ENCODE measurements around the gene HSPA13.
"Not testable (repeated sequence)": the region's sequence is repeated elsewhere in the genome, so short reads cannot be mapped to it uniquely, and the experiment has no call there.

Gene HSPA13

DNA sequence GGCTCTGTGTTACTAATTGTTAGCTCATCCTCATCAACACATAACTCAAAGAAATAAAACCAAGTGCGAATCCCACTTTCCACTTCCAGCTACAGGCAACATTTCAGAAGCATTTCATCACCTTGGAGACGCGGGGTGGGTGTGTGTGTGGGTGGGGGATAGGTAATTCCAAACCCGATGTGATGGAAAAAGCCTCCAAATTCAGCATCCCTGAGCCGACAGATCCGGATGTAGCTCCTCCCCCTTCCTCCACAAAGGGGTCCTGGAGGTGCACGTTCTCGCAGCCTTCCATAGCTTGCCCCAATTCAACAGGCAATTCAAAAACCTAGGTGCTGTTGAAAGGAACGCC lies 486 bp downstream of the HSPA13 start:
- no peaks in the 10 kb centered on the region for H3K27me3 ChIP-seq (ENCODE audit: control insufficient read depth in 1 of 2, insufficient read depth in 2 of 2, low read length in 2 of 2)
- H3K9ac ChIP-seq (ENCODE audit: low read length in 2 of 2), result peak overlapping the region; percentile 89 to 91
- H3K4me1 ChIP-seq (ENCODE audit: control insufficient read depth, insufficient read depth, low read length), result no peaks in the 10 kb centered on the region
- peak overlapping the region; percentile 62 for H3K27ac ChIP-seq (ENCODE audit: low read length)
- H3K9me3 ChIP-seq (ENCODE audit: control insufficient read depth in 2 of 2, low read length in 2 of 2), result no peaks in the 10 kb centered on the region
- peak overlapping the region; percentile 88 to 98 for H3K4me3 ChIP-seq (ENCODE audit: low read length in 2 of 2)
- H3K36me3 ChIP-seq (ENCODE audit: control insufficient read depth in 2 of 2, insufficient read depth in 2 of 2, low read length in 2 of 2), result peaks cover 7 to 9% of the 10 kb centered on the region in 2 donors

DNA sequence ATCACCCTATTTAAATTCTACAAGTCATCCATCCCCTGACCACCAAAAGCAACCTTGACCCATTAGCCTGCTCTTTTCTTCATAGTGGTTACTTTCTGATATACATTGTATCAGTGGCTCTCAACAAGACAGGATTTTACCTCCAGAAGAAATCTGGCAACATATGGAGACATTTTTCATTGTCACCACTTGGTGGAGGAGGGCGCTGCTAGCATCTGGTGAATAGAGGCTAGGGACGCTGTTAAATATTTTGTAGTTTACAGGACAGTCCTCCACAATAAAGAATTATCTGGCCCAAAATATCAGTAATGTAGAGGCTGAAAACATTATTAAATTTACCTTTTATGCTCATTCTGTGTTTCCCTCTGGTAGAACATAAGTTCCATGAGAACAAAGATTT lies 6.1 kb downstream of the HSPA13 start:
- H3K27me3 ChIP-seq (ENCODE audit: control insufficient read depth in 1 of 2, insufficient read depth in 2 of 2, low read length in 2 of 2), result no peaks in the 10 kb centered on the region
- H3K4me3 ChIP-seq (ENCODE audit: low read length in 2 of 2), result no peak overlapping the region
- no peak overlapping the region for H3K9ac ChIP-seq (ENCODE audit: low read length in 2 of 2)
- H3K27ac ChIP-seq (ENCODE audit: low read length), result no peak overlapping the region
- H3K4me1 ChIP-seq (ENCODE audit: control insufficient read depth, insufficient read depth, low read length), result no peaks in the 10 kb centered on the region
- H3K9me3 ChIP-seq (ENCODE audit: control insufficient read depth in 2 of 2, low read length in 2 of 2), result no peaks in the 10 kb centered on the region
- peaks cover 17 to 31% of the 10 kb centered on the region in 2 donors for H3K36me3 ChIP-seq (ENCODE audit: control insufficient read depth in 2 of 2, insufficient read depth in 2 of 2, low read length in 2 of 2)

DNA sequence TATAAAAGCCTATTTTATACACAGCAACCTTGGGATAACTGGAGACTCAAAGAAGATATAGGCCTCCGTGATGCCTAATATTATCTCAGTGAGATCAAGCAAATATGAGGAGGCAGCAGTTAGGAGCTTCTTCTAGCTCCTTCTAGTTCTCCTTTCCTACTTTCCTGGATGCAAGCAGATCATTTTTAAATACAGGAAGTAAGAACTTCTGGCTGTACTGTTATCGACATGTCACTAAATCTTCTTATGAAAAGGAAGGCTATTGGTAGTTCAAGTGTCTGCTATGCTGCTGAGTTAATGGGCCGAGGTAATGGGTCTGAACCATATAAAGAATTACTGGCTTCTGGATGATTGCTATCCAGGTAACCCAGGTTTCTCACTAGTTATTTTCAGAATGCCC lies 15.9 kb downstream of the HSPA13 start:
- Histone ChIP-seq H3K4me3 (ENCODE audit: low read length in 2 of 2) (no peak overlapping the region), H3K27me3 (ENCODE audit: control insufficient read depth in 1 of 2, insufficient read depth in 2 of 2, low read length in 2 of 2) (no peaks in the 10 kb centered on the region), H3K36me3 (ENCODE audit: control insufficient read depth in 2 of 2, insufficient read depth in 2 of 2, low read length in 2 of 2) (no peaks in the 10 kb centered on the region), H3K27ac (ENCODE audit: low read length) (no peak overlapping the region), H3K9me3 (ENCODE audit: control insufficient read depth in 2 of 2, low read length in 2 of 2) (no peaks in the 10 kb centered on the region), H3K9ac (ENCODE audit: low read length in 2 of 2) (no peak overlapping the region), H3K4me1 (ENCODE audit: control insufficient read depth, insufficient read depth, low read length) (no peaks in the 10 kb centered on the region)

DNA sequence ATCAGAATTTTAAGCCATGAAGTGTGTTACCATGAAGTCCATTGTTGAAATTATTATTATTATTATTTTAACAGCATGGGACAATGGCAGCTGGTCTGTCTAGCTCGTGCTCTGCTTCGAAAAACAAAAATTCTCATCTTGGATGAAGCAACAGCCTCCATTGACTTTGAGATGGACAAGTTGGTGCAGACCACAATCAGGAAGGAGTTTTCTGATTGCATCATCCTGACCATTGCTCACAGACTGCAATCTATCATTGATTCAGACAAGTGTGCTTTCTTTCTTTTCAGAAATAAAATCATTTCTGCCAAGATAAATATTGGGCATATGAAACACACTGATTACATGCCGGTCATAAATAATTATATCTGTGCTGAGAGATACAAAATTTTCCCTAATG lies 21.0 kb downstream of the HSPA13 start:
- Histone ChIP-seq H3K4me3 (ENCODE audit: low read length in 2 of 2) (no peak overlapping the region), H3K9ac (ENCODE audit: low read length in 2 of 2) (no peak overlapping the region), H3K9me3 (ENCODE audit: control insufficient read depth in 2 of 2, low read length in 2 of 2) (no peaks in the 10 kb centered on the region), H3K36me3 (ENCODE audit: control insufficient read depth in 2 of 2, insufficient read depth in 2 of 2, low read length in 2 of 2) (no peaks in the 10 kb centered on the region), H3K27ac (ENCODE audit: low read length) (no peak overlapping the region), H3K4me1 (ENCODE audit: control insufficient read depth, insufficient read depth, low read length) (no peaks in the 10 kb centered on the region), H3K27me3 (ENCODE audit: control insufficient read depth in 1 of 2, insufficient read depth in 2 of 2, low read length in 2 of 2) (no peaks in the 10 kb centered on the region)

DNA sequence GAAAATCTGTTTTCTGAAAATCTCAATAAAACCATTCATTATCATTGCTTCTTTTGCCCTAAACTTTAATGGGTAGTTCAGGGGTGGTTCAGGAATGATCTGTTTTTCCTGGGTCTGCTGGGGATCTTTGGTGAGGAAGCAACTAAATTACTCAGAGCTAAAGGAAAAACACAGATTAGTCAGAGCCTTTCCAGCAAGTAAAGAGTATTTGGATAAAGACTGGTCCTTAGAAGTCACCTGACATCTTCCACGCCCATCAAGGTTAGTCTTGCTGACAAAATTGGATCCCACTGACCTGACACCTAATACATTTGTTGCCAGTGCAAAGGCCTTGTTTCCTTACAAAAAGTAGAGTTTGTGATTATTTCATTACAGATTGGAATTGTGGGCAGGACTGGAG lies 24.2 kb downstream of the HSPA13 start:
- no peak overlapping the region for H3K9ac ChIP-seq (ENCODE audit: low read length in 2 of 2)
- no peak overlapping the region for H3K4me3 ChIP-seq (ENCODE audit: low read length in 2 of 2)
- no peaks in the 10 kb centered on the region for H3K27me3 ChIP-seq (ENCODE audit: control insufficient read depth in 1 of 2, insufficient read depth in 2 of 2, low read length in 2 of 2)
- no peak overlapping the region for H3K27ac ChIP-seq (ENCODE audit: low read length)
- no peaks in the 10 kb centered on the region for H3K36me3 ChIP-seq (ENCODE audit: control insufficient read depth in 2 of 2, insufficient read depth in 2 of 2, low read length in 2 of 2)
- no peaks in the 10 kb centered on the region for H3K4me1 ChIP-seq (ENCODE audit: control insufficient read depth, insufficient read depth, low read length)
- H3K9me3 ChIP-seq (ENCODE audit: control insufficient read depth in 2 of 2, low read length in 2 of 2), result no peaks in the 10 kb centered on the region

DNA sequence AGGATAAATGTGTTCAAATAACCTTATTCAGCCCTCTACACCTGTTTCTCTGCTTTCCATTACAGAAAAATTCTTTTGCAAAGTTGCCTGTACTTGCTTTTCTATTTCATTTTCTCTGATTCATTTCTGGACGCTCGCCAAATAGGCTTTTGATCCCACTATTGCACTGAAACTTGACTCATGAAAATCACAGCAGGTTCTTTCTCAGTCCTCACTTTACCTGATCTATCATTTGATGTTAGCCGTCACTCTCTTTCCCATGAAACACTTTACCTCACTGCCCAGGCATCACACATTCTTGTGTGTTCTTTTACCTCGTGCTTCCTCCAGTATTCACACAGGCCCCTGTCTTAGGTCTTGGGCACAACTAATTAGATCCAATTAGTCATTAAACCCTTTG lies 26.2 kb downstream of the HSPA13 start:
- Histone ChIP-seq H3K9me3 (ENCODE audit: control insufficient read depth in 2 of 2, low read length in 2 of 2) (no peaks in the 10 kb centered on the region), H3K36me3 (ENCODE audit: control insufficient read depth in 2 of 2, insufficient read depth in 2 of 2, low read length in 2 of 2) (no peaks in the 10 kb centered on the region), H3K4me1 (ENCODE audit: control insufficient read depth, insufficient read depth, low read length) (no peaks in the 10 kb centered on the region), H3K27me3 (ENCODE audit: control insufficient read depth in 1 of 2, insufficient read depth in 2 of 2, low read length in 2 of 2) (no peaks in the 10 kb centered on the region), H3K4me3 (ENCODE audit: low read length in 2 of 2) (no peak overlapping the region), H3K9ac (ENCODE audit: low read length in 2 of 2) (no peak overlapping the region), H3K27ac (ENCODE audit: low read length) (no peak overlapping the region)

DNA sequence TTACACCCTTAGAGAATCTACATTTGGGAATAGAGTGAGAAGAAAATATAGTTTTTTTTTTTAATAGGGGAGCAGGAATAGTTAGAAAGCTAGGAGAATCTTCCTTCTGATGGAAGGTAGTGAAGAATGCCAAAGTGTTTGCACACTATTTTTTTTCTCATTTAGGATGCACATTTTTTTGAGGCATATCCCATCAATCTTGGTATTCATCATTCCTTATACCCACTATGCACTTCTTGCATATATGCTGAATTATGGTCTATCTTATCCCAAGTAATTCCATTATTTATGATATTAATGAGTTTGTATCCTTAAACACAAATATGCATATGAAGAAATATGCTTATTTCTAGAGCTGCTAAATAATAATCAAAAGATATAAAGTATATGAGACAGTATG lies 28.4 kb downstream of the HSPA13 start:
- Histone ChIP-seq H3K4me3 (ENCODE audit: low read length in 2 of 2) (no peak overlapping the region), H3K9ac (ENCODE audit: low read length in 2 of 2) (no peak overlapping the region), H3K9me3 (ENCODE audit: control insufficient read depth in 2 of 2, low read length in 2 of 2) (no peaks in the 10 kb centered on the region), H3K27me3 (ENCODE audit: control insufficient read depth in 1 of 2, insufficient read depth in 2 of 2, low read length in 2 of 2) (no peaks in the 10 kb centered on the region), H3K36me3 (ENCODE audit: control insufficient read depth in 2 of 2, insufficient read depth in 2 of 2, low read length in 2 of 2) (no peaks in the 10 kb centered on the region), H3K27ac (ENCODE audit: low read length) (no peak overlapping the region), H3K4me1 (ENCODE audit: control insufficient read depth, insufficient read depth, low read length) (no peaks in the 10 kb centered on the region)

DNA sequence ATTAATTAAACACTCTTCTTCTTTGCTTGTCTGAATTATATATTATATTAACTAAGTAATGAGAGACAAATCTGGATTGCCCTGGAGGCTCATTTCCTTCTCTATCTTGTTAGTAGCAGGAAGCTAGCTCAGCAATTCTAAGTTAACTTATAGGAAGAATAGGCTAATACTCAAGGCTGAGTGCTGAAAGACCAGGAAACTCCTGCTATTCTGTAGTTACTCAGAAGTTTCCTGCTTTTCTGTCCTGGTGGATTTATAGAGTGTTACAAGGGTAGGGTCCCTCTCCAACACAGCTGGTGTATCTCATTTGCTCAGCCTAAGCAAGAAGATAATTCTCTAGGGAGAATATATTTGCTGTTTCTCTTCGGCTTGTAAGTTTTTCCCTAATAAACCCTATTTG lies 29.2 kb downstream of the HSPA13 start:
- Histone ChIP-seq H3K4me1 (ENCODE audit: control insufficient read depth, insufficient read depth, low read length) (no peaks in the 10 kb centered on the region), H3K27ac (ENCODE audit: low read length) (no peak overlapping the region), H3K36me3 (ENCODE audit: control insufficient read depth in 2 of 2, insufficient read depth in 2 of 2, low read length in 2 of 2) (no peaks in the 10 kb centered on the region), H3K4me3 (ENCODE audit: low read length in 2 of 2) (no peak overlapping the region), H3K9ac (ENCODE audit: low read length in 2 of 2) (no peak overlapping the region), H3K27me3 (ENCODE audit: control insufficient read depth in 1 of 2, insufficient read depth in 2 of 2, low read length in 2 of 2) (no peaks in the 10 kb centered on the region), H3K9me3 (ENCODE audit: control insufficient read depth in 2 of 2, low read length in 2 of 2) (no peaks in the 10 kb centered on the region)

DNA sequence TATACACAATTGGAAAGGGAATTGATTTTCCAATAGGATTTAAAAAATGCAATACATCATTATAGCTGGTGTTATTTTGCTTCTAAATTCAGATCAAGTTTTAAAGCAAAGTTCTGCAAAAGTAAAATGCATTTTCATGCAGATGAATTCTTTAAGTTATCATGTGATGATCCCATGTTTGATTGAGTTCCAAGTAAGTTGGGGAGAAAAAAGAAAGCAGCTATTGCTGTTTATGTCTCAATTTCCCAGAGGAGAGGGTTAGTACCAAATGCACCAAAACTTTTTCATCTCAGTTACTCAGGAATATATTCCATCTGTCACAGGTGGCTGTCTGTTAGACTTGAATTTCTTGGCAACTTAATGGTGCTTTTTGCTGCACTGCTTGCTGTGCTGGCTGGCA lies 29.7 kb downstream of the HSPA13 start:
- Histone ChIP-seq H3K27ac (ENCODE audit: low read length) (no peak overlapping the region), H3K9me3 (ENCODE audit: control insufficient read depth in 2 of 2, low read length in 2 of 2) (no peaks in the 10 kb centered on the region), H3K4me3 (ENCODE audit: low read length in 2 of 2) (no peak overlapping the region), H3K4me1 (ENCODE audit: control insufficient read depth, insufficient read depth, low read length) (no peaks in the 10 kb centered on the region), H3K9ac (ENCODE audit: low read length in 2 of 2) (no peak overlapping the region), H3K27me3 (ENCODE audit: control insufficient read depth in 1 of 2, insufficient read depth in 2 of 2, low read length in 2 of 2) (no peaks in the 10 kb centered on the region), H3K36me3 (ENCODE audit: control insufficient read depth in 2 of 2, insufficient read depth in 2 of 2, low read length in 2 of 2) (no peaks in the 10 kb centered on the region)

DNA sequence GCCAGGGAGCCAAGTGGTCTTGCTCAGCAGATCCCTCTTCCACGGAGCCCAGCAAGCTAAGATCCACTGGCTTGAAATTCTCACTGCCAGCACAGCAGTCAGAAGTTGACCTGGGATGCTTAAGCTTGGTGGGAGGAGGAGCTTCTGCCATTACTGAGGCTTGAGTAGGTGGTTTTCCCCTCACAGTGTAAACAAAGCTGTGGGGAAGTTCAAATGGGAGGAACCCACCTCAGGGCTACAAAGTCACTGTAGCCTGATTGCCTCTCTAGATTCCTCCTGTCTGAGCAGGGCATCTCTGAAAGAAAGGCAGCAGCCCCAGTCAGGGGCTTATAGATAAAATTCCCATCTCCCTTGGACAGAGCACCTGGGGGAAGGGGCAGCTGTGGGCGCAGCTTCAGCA lies 55.6 kb downstream of the HSPA13 start:
- H3K9ac ChIP-seq (ENCODE audit: low read length in 2 of 2); H3K36me3 ChIP-seq (ENCODE audit: control insufficient read depth in 2 of 2, insufficient read depth in 2 of 2, low read length in 2 of 2); H3K27ac ChIP-seq (ENCODE audit: low read length); H3K4me3 ChIP-seq (ENCODE audit: low read length in 2 of 2); H3K9me3 ChIP-seq (ENCODE audit: control insufficient read depth in 2 of 2, low read length in 2 of 2); H3K4me1 ChIP-seq (ENCODE audit: control insufficient read depth, insufficient read depth, low read length); H3K27me3 ChIP-seq (ENCODE audit: control insufficient read depth in 1 of 2, insufficient read depth in 2 of 2, low read length in 2 of 2): not testable (repeated sequence)

DNA sequence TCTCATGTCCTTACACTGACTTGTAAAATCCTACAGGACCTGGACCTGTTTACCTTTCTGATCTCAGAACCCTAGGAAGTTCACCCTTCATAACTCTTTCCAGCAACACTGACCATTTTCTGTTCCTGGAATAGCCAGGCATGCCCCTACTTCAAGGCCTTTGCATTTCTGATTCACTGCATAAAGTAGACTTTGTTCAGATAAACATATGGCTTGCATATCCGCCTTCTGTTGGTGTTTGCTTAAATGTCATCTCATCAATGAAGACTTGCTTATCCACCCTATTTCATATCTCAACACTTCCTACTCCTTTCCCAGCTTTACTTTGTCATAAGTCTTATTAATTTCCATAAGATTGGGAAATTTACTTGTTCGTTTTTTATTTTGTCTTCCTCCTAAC lies 57.4 kb downstream of the HSPA13 start:
- Histone ChIP-seq H3K27ac (ENCODE audit: low read length) (no peak overlapping the region), H3K9ac (ENCODE audit: low read length in 2 of 2) (no peak overlapping the region), H3K36me3 (ENCODE audit: control insufficient read depth in 2 of 2, insufficient read depth in 2 of 2, low read length in 2 of 2) (no peaks in the 10 kb centered on the region), H3K4me1 (ENCODE audit: control insufficient read depth, insufficient read depth, low read length) (no peaks in the 10 kb centered on the region), H3K27me3 (ENCODE audit: control insufficient read depth in 1 of 2, insufficient read depth in 2 of 2, low read length in 2 of 2) (no peaks in the 10 kb centered on the region), H3K9me3 (ENCODE audit: control insufficient read depth in 2 of 2, low read length in 2 of 2) (peaks cover 0 to under 1% of the 10 kb centered on the region in 2 donors), H3K4me3 (ENCODE audit: low read length in 2 of 2) (no peak overlapping the region)

Measured in stomach smooth muscle (tissue), 2 donors.